ENCODE data around the gene PRR19.
"Not testable (repeated sequence)": the region's sequence is repeated elsewhere in the genome, so short reads cannot be mapped to it uniquely, and the experiment has no call there.

The PRR19 gene

DNA sequence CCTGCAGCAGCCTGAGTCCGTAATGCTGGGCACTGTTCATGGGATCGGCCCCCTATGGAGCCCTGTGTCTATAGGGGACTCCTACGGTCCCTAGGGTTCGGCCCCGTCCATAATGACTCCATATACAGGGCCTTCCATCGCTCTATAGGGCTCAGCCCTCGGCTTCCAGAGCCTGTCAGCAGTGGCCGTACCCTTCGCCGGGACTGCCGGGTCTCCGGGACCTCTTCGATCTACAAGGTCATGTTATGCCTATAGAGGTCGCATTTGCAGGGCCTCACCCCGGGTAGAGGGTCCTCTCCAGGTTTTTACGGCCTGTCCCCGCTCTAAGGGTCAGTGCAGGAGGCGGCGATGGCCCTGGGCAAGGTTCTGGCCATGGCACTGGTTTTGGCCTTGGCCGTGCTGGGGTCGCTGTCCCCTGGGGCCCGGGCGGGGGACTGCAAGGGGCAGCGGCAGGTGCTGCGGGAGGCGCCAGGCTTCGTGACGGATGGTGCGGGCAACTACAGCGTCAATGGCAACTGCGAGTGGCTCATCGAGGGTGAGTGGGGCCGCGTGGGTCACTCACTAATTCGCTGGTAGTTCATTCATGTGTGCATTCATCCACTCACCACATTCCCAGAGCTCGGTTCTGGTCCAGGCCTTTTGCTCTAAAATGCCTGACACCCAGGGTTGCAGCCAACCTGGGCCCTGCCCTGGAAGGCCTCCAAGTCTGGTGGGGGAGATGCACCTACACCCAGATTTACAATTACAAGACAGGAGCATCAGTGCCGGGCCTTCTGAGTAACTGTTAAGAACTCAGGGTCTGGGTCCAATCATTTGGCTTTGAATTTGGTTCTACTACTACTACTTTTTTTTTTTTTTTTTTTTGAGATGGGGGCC lies 24.2 kb downstream of the PRR19 start:
- DNase-seq (ENCODE audit: low read depth): no peak

DNA sequence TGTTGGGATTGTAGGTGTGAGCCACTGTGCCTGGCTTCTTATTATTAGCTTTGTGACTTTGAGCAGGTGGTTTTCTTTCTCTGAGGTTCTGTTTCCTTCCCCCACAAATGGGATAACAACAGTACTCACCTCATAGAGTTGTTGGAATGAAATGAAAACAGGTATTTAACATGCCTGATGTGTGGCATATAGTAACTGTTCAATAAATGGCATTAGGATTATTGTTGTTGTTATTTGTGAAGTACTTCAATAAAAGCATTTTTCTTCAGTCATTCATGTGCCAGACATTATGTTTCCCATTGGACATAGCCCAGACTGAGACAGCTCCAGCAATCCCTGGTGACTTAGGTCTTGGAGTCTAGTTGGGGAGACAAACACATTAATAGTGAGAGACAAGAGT lies 25.0 kb downstream of the PRR19 start:
- no peak for DNase-seq (ENCODE audit: low read depth)

DNA sequence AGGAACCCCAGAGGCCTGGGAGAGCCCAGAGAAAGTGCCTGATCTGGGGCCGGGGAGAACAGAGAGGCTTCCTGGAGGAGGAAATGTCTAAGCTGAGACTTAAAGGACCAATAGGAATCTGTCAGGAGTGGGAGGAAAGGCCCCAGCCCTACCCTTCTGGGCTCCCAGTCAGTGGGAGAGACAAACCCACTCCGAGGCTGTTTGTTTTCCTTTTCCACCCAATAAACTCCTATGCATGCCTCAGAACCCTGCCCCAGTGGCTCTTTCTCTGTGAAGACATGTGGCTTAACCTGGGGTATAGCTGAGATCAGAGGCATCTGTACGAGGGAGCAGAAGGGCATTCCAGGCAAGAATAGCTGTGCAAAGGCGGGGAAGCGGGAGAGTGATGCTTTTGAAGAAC lies 25.4 kb downstream of the PRR19 start:
- DNase-seq (ENCODE audit: low read depth): no peak

DNA sequence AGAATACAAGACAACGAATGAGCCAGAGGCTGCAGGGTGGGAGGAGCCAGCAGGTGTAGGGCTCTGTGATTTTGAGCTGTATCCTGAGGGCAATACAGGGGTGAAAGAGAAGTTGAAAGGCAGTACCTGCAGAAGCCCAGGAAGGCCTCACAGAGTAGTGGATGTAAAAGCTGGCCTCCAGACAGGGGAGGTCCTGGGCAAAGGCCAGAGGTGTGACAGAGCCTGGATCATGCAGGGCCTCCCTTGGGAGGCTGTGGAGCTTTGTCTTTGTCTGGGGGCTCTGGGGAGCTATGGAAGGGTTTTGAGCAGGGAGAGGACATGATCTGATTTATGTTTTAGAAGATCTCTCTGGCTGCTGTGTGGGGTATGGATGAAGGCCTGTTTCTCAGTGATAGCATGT lies 26.2 kb downstream of the PRR19 start:
- no peak for DNase-seq (ENCODE audit: low read depth)

DNA sequence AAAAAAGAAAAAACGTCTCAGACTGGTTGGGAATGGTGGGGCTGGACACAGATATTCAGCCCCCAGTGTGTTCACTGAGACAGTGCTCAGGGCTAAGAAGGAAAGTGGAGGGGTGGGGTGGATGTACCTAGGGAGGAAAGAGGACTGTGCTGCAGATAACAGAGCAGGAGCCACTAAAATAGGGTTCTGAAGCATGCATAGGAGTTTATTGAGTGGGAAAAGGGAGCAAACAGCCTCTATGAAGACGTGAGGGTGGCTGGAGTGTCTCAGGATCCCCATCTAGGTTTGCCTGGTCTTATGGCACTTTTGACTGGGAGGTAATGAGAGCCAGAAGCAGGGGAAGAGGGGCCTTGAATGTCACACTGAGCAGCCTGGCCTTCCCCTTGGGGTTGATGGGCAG lies 26.9 kb downstream of the PRR19 start:
- no peak for DNase-seq (ENCODE audit: low read depth)

DNA sequence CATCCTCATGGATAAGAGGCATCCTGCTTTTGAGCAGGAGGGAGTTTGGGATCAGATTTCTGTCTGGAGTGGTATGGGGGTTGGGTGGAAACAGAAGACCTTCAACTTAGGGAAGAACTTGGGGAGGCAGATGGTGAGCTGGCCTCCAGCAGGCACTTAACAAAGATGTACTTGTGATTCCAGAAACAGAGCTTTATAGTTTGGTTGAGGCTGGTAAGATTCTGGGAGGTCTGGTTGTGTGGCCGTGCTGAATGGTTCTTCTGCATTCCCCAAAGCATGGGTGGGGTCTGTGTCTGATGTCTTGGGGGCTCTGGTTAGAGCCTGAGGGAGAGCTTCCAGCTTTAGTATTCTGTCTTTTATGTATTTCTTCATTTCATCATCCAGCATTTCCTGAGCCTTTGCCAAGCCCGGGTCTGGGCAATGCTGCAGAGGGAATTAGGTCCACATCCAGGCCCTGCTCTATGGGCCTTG lies 28.3 kb downstream of the PRR19 start:
- DNase-seq (ENCODE audit: low read depth): no peak

DNA sequence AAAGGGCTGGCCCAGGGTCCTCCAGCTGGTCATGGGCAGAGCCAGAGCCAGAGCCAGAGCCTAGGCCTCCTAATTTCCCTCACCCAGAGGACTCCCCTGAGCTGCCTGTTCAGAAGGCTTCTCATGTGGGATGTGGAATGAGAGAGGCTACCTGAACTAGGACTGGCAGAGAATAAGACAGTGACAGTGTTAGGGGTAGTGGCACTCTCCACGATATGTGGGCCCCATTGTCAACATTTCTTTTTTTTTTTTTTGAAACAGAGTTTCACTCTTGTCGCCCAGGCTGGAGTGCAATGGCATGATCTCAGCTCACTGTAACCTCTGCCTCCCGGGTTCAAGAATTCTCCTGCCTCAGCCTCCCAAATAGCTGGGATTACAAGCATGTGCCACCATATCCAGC lies 29.4 kb downstream of the PRR19 start:
- DNase-seq (ENCODE audit: low read depth): not testable (repeated sequence)

DNA sequence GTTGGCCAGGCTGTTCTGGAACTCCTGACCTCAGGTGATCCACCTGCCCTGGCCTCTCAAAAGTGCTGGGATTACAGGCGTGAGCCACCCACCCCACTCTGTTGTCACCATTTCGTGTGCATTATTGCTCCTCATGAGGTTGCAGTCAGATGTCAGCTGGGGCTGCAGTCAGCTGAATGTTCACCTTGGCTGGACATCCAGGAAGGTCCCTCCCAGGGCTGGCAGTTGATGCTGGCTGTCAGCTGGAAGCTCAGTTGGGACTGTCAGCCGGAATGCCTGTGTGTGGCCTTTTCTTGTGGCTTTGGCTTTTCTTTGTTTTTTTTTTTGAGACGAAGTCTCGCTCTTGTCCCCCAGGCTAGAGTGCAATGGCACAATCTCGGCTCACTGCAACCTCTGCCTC lies 30.1 kb downstream of the PRR19 start:
- DNase-seq (ENCODE audit: low read depth): no peak

DNA sequence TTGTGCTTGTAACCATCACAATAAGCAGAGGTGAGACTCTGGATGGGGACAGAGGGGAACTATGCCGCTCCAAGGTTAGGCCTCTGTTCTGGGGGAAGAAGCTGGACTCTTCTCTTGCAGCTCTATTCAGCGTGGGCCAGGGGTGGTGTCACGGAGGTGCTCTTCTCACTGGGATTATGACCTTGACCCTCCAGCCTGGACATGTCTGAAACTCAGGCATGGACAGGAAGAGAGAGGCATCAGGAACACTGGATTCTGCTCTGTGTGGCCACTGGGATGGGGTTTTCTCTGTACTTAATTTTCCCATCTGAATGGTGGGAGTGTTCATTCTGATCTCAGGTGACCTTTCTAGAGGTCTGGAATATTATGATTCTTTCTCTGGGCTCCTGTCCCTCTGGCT lies 31.1 kb downstream of the PRR19 start:
- DNase-seq (ENCODE audit: low read depth): no peak

DNA sequence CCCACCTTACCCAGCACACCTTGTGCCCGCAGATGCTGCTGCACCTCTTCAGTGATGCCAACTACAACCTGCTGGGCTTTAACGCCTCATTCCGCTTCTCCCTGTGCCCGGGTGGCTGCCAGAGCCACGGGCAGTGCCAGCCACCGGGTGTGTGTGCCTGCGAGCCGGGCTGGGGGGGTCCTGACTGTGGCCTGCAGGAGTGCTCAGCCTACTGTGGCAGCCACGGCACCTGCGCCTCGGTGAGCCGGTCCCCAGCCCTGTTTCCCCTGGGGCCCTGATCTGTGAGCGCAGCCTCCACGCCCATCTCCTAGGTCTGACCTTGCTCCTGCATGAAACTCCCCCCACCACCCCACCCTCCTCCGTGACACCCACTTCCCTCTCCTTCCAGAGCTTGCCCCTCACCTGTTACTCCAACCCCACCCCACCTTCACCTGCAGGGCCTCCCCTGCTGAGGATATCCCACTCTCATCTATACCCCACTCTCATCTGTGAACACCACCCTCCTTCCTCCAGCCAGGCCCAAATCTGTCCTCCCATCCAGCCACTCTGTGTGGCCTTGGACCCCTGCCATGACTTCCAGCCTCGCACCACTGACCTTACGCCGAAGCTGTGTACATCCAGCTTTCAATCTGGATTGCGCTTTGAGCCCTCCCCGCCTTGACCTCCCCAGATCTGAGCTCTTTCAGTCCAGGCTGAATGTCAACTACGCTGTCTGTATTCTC lies 32.2 kb downstream of the PRR19 start:
- no peak for DNase-seq (ENCODE audit: low read depth)

DNA sequence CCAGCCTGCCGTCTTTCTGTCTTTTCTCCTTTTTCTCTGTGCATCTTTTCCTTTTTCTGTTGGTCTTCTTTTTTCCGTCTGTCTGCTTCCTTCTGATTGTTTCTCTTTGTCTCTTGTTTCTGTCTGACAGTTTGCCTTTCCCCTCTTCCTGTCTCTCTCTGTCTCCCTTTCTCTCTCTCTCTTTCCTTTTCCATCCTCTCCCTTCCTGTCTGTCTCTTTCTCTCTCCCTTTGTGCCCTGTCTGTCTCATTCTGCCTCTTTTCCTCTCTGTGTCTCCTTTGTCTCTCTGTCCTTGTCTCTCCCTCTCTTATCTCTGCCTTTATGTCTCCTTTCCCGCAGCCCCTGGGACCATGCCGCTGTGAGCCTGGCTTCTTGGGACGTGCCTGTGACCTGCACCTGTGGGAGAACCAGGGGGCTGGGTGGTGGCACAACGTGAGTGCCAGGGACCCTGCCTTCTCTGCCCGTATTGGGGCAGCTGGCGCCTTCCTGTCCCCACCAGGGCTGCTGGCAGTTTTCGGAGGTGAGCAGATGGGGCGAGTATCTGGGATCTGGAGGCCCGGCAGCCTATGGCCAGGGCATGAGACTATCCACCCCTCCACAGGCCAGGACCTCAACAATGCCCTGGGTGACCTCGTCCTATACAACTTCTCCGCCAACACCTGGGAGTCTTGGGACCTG lies 32.9 kb downstream of the PRR19 start:
- no peak for DNase-seq (ENCODE audit: low read depth)

DNA sequence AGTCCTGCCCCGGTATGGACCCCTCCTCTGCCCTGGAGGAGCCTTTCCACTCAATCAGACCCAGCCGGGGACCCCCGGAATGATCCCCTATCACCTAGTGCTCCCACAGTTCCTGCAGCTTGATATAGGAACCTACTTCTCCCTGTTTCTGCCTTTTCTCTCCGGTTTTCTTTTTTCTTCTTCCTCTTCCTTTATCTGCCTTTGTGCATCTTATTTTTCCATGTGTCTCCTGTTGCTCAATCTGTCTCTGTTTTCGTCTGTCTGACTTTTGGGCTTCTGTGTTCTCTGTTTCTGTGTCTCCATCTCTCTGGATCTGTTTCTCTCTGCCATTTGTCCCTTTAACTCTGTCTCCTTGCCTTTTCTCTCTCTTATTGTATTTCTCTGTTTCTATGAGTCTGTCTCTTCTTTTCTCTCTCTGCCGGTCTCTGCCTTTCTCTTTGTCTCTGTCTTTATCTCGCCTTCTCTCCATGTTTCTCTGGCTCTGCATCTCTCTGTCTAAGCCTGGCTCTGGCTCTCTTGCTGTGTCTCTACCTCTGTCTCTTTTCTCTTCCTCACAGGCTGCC lies 33.5 kb downstream of the PRR19 start:
- no peak for DNase-seq (ENCODE audit: low read depth)

DNA sequence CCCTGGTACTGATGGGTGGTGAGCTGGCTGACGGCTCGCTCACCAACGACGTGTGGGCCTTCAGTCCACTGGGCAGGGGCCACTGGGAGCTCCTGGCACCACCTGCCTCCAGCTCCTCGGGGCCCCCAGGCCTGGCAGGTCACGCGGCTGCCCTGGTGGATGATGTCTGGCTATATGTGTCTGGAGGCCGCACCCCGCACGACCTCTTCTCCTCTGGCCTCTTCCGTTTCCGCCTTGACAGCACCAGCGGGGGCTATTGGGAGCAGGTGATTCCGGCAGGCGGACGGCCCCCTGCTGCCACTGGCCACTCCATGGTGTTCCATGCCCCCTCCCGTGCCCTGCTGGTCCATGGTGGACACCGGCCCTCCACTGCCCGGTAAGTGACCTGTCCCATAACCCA lies 34.0 kb downstream of the PRR19 start:
- no peak for DNase-seq (ENCODE audit: low read depth)

DNA sequence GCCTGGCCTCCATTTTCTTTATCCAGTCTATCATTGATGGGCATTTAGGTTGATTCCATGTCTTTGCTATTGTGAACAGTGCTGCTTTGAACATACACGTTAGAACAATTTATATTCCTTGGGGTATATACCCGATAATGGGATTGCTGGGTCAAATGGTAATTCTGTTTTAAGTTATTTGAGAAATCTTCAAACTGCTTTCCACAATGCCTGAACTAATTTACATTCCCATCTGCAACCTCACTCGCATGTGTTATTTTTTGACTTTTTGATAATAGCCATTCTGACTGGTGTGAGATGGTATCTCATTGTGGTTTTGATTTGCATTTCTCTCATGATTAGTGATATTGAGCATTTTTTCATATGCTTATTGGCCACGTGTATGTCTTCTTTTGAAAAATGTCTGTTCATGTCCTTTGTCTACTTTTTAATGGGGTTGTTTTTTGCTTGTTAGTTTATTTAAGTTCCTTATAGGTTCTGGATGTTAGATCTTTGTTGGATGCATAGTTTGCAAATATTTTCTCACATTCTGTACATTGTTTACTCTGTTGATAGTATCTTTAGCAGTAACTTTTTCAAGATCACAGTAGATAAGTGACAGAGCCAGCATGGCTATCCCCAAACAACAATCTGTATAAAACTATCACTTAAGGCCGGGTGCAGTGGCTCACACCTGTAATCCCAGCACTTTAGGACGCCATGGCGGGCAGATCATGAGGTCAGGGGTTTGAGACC lies 37.4 kb downstream of the PRR19 start:
- not testable (repeated sequence) for DNase-seq (ENCODE audit: low read depth)

DNA sequence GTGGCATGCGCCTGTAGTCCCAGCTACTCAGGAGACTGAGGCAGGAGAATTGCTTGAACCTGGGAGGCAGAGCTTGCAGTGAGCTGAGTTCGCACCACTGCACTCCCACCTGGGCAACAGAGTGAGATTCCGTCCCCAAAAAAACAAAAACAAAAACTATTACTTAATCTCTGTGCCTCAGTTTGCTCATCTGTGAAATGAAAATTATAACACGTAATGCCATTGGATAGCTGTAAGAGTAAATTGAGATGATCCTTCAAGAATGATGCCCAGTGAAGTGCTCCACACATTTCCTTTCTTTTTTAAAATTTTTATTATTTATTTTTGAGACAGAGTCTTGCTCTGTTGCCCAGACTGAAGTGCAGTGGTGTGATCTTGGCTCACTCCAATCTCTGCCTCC lies 38.0 kb downstream of the PRR19 start:
- DNase-seq (ENCODE audit: low read depth): not testable (repeated sequence)

DNA sequence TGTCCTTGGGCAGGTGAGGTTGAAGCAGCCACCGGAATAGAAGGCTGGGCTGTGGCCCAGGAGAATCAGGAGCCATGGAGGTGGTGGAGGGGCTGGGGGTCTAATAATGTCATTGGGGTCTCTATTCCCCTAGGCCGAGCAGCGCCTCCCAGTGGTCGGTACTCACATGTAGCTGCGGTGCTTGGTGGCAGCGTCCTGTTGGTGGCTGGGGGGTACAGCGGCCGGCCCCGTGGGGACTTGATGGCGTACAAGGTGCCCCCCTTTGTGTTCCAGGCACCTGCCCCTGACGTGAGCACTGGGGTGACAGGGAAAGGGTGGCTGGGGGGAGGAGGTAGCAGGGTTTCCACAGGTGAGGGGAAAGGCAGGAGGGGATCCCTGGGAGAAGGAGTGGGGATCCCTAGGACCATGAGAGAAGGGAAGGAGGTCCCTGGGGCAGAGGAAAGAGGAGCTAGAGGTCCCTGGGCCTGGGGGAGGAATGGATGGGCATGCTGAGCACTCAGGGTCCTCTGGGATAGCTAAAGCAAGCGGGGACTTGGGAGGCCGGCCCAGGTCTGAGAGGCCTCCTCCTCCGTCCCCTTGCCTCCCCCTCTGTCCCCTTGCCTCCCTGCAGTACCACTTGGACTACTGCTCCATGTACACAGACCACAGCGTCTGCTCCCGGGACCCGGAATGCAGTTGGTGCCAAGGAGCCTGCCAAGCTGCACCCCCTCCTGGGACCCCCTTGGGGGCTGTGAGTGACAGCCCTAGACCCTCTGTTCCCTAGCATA lies 41.6 kb downstream of the PRR19 start:
- no peak for DNase-seq (ENCODE audit: low read depth)

DNA sequence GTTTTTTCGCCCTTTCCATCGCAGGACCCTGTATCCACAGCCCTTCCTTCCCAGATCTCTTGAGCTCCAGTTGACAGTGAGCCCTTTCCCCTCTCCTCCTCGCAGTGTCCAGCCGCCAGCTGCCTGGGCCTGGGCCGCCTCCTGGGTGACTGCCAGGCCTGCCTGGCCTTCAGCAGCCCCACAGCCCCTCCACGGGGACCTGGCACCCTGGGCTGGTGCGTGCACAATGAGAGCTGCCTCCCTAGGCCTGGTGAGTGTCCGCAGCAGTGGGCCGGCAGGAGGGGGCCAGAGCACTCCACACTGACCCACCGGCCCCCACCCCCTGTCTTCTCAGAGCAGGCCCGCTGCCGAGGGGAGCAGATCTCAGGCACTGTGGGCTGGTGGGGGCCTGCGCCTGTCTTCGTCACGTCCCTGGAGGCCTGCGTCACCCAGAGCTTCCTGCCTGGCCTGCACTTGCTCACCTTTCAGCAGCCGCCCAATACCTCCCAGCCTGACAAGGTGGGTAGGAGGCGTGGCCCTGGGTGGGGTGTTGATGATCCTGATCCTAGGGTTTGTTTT lies 42.5 kb downstream of the PRR19 start:
- no peak for DNase-seq (ENCODE audit: low read depth)

DNA sequence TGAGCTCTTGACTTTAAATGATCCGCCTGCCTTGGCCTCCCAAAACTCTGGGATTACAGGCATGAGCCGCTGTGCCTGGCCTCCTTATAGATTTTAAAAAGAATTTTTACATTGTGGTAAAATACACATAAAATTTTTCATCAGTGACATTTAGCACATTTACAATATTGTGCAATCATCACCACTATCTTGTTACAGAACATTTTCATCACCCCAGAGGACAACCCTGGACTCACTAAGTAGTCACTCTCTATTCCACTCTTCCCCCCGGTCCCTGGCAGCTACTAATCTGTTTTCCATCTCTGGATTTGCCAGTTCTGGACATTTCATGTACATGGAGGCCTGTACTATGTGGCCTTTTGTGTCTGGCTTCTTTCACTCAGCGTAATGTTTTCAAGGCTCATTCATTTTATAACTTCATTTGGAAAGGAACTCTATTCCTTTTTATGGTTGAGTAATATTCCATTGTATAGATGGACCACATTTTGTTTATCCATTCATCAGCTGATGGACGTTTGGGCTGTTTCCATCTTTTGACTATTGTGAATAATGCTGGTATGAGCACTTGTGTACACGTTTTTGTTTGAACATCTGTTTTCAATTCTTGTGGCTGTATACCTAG lies 43.4 kb downstream of the PRR19 start:
- no peak for DNase-seq (ENCODE audit: low read depth)

DNA sequence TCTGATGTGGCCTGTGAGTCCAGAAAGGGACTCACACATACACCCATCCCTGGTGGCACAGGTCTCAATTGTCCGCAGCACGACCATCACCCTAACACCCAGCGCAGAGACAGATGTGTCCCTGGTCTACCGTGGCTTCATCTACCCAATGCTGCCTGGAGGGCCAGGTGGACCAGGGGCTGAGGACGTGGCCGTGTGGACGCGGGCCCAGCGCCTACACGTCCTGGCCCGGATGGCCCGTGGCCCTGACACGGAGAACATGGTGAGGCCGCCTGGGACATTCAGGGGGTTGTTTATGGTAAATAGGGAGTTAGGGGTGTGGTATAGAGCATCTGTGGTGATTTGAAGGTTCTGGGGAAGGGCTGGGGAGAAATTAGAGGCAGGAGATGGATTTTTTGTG lies 46.3 kb downstream of the PRR19 start:
- DNase-seq (ENCODE audit: low read depth): no peak

DNA sequence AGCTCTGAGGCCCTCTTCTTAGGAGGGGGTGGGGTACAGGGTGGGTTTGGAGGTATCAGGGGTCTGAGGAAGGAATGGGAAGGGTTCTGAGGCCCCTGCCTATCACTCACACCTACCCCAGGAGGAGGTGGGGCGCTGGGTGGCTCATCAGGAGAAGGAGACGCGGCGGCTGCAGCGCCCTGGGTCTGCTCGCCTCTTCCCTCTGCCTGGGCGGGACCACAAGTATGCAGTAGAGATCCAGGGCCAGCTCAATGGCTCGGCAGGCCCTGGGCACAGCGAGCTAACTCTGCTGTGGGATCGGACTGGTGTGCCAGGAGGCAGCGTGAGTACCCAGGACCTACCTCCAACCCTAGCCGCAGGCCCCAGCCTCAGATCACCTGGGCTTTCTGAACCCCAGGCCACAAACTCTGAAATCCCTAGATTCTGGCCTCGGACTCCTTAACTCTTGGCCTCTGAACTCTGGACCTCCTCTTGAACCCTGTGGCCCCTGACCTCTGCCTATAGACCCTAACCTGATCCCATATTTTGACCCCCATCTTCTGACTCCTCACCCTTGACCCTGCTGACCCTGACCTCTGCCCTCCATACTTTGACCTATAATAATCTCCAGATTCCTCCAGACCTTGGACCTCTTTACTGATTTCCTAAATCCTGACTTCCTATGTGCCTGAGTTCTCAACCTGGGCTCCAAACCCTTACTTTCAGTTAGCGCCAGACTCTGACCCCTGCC lies 47.6 kb downstream of the PRR19 start:
- DNase-seq (ENCODE audit: low read depth): no peak
